NOMO-1 (cell line): Measurements from ENCODE around the gene SDK1.
A peak's percentile ranks its signal among the peaks of the same experiment; 100 is the strongest.
"Not testable (repeated sequence)": the region's sequence is repeated elsewhere in the genome, so short reads cannot be mapped to it uniquely, and the experiment has no call there.

Experiments used
- DNase-seq, 2 experiments: peaks; one replicate each; lab custom pipeline; 2025; ENCODE audit not compliant: unreplicated experiment in 2 of 2; lab: John Stamatoyannopoulos, UW

Gene SDK1

DNA sequence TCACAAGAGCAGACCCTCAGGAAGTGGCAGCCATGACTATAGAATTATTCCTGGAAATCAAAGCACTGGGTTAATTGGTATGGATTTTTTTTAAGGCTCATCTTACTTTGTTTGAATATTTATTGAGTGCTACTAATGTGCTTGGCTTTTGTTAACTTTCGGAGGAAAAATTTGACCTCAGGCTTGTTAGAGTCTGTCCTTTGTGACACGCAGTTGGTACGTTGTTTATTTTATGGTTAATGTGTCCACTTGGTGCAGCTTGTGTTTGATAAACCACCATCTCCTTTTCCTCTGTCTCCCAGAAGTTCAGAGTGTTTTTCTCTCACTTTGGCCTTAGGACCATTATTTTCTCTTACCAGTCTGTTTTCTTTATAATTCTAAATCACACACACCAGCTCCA is 268.6 kb downstream of the SDK1 start:
- no peak for DNase-seq

DNA sequence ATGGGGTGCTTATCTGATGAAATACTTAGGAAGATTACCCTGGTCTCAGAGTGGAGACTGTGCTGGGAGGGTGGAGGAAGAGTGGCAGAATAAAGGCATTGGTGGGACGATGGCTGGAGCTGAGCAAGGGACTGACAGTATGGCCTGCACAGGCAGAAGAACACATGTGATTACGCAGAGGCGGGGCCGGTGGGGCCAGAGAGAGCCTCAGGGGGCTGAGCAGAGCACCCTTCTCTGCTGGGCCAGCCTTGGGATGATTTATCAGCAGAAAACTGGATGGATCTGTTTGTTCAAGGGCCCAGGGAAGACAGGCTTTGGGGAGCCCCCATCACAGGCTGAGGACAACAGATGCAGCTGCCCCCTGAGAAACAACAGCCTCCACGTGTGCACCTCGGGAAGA is 272.1 kb downstream of the SDK1 start:
- no peak for DNase-seq

DNA sequence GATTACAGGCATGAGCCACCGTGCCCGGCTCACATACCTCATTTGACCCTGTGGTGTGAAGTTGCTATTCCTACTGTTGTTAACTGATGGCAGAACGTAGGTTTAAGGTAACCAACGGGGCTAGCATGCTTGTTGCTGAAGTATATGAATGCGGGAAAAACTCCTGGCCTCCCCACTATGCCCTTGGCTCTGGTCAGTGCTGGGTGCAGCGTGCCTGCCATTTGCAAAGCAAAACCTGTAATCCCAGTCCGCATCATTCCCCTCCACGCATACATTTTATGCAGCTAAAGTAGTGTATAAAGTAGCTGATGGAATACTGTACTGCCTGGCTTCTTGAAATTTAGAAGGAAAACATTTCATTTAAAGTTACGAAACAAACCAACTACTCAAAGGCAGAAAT is 273.3 kb downstream of the SDK1 start:
- DNase-seq = no peak

DNA sequence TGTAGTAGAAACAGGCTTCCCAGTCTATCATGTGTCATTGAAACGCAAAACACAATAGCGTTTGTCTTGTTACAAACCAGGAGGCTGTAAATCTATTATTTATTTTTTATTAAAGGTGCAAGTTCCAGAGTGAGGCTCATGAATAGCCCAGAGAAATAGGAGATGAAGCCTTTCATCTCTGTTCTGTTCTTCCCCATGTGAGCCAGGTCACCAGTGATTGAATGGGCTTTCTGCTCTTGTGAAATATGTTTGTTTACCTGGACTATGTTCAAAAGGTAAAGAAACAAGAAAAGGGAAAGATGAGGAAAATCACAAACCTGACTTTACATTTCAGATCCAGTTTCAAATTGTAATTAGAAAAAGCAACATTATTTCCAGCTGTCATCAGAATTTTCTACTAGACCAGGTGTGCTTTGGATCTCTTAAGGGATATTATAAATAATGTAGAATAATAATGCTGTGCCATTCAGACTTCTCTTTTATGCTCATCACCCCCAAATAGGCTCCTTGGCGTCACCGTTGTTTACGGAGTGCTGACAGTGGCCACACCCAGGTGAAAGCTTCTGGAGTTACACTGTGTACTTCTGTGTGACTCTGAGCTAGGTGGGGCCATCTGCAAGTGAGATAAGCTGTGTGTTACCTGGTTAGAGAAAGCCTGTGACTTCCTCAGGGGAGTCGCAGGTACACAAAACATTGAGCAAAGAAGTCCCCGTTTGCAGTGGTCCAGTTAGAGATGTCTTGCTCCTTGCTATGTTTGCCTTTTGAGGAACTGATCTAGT is 274.9 kb downstream of the SDK1 start:
- no peak for DNase-seq

DNA sequence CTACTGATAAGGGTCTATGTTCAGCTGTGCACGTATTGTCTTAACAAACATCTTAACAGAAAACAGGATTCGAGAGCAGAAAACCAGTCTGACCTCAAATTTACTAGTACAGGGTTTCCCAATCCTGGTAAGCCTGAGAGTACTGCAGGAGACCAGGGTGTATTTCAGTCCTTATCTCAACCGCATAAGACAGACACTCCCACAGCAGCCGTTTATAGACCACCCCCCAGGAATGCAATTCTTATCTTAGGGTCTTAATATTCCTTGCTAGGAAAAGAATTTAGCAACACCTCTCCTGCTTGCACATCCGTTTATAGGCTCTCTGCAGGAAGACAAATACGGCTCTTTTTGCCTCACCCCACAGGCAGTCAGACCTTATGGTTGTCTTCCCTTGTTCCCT is 277.3 kb downstream of the SDK1 start:
- no peak for DNase-seq

DNA sequence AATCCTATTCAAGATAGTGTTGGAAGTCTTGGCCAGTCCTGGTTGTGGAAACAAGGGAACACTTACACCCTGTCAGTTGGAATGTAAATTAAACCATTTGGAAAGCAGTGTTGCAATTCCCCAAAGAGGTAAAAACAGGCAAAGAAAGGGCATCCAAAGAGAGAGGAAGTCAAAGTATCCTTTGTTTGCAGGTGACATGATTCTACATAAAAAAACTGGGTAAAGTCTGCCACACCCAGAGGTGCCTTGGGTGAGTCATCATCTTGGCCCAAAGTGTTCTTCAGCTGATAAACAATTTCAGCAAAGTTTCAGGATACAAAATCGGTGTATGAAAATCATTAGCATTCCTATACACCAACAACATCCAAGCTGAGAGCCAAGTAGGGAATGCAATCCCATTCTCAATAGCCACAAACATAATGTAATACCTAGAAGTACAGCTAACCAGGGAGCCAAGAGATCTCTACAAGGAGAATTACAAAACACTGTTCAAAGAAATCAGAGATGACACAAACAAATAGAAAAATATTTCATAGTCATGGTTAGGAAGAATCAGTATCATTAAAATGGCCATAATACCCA is 278.7 kb downstream of the SDK1 start:
- DNase-seq = no peak

DNA sequence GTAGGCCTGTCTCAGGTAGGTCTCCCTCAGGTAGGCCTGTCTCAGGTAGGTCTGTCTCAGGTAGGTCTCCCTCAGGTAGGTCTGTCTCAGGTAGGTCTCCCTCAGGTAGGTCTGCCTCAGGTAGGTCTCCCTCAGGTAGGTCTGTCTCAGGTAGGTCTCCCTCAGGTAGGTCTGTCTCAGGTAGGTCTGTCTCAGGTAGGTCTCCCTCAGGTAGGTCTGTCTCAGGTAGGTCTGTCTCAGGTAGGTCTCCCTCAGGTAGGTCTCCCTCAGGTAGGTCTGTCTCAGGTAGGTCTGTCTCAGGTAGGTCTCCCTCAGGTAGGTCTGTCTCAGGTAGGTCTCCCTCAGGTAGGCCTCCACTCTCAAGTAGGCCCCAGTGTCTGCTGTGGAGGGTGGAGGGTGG is 281.1 kb downstream of the SDK1 start:
- not testable (repeated sequence) for DNase-seq

DNA sequence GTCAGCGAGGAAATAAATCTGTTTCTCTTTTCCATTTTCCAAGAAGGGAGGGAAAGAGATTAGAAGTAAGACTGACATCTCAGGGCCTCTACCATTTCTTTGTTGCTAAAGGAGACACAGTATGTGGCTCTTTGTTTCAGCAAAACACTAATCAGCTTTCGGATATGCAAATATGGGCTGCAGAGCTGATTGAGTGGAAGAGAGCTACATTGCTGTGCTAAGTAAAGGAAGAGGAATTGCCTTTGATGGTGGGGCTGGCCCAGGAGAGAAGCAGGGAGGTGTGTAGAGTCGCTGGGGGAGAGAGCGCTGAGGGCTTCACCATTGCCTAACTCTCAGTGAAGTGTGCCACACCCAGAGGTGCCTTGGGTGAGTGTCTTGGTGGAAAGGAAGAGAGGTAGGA is 284.8 kb downstream of the SDK1 start:
- no peak for DNase-seq

DNA sequence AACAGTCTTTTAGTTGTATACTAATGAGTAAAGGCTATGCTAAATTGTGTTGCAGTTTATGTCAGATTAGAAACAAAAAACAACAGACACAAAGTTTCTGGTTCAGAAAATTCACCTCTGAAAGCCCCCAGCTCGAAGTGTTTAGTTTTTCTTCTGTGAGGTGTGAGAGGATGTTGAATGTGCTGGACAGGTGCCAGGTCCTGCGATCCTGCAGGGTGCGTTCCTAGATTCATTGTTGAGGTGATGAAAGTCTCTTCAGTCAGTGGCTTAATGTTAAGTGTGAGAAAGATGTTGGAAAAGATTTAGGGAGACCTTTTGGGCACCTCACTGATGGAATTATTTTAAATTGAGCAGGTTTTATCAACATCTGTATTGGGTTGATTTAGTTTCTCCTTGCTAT is 287.3 kb downstream of the SDK1 start:
- DNase-seq = no peak

DNA sequence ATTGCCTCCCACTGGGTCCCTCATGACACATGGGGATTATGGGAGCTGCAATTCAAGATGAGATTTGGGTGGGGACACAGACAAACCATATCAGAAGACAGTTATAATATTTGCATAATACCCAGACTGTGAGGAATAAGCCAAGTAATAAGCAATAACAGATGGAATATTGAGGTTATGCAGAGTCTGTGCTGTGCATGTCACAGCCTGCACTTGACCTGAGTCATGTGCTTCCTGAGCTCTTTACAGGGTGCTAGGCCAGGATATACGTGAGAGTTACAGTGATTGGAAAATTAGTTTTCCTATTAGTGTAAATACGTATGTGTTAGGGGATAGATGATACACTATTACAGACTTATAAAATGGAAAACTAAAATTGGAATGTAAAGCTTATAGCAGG is 288.7 kb downstream of the SDK1 start:
- DNase-seq = no peak

DNA sequence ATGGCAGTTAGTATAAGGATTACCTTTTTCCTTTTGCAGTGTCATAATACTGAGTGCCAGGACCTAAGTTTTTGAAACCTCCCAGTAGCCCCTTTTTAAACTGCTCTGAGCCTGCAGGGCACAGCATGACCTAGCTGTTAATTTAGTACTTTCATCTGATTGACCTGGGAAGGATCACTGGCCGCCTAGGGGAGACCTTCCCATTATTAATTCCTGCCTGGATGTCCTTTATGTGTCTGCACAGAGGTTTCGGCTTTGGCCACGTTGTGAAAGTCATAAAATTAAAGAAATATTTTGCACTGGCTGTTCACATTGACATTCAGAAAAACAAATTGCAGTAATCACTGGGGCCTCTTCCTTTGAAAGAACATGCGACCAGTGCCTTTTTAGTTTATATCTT is 290.2 kb downstream of the SDK1 start:
- no peak for DNase-seq

DNA sequence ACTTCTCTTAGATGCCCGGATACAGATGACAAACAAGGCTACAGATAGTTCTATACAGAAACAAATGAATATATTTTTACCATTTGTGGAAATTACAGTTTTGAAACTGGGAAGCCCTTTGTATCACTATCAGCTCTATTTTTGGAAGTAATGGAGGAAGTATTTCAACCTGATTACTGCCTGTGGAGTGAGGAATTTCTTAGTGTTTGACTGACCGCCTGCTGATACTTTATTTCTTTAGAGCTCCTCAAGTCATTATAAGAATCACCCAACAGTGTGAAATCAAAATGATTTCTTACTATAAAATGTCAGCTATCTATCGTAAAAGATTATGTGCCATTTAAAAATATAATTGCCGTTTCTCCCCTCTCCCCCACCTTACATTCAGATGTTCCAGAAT is 290.9 kb downstream of the SDK1 start:
- DNase-seq = no peak

DNA sequence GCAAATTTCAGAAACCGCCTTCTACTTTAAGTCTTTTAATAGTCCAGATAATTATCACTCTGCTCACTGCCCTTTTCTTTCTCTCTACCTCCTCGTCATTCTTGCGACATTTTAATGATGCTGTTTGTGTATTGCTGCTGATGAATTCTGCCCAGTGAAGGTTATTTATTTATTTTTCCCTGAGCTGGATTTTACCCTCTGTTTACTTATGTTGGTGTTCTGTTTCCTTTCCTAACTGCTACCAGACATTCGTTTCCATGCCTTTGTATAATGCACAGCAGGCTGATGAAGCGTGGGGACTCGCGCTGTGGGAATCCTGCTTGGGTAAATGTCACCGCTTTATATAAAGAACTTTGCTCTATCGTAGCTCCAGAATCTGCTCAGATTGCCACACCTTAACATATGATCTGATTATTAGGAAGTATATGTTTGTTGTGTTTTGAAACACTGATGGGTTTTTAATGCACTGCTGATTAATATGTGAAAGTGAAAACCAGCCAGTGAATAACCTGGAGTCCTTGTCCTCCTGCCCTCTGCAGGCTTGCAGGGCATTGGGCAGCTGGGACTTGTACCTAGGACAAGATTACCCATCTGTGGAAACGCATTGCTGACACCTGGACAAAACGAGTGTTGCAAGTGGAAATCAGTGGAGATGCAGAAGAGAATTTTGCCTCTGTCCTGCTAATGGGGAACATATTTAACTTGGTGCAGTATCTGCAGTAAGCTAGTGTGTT is 291.5 kb downstream of the SDK1 start:
- peak in 1 of 2 experiments; percentile 8 for DNase-seq

DNA sequence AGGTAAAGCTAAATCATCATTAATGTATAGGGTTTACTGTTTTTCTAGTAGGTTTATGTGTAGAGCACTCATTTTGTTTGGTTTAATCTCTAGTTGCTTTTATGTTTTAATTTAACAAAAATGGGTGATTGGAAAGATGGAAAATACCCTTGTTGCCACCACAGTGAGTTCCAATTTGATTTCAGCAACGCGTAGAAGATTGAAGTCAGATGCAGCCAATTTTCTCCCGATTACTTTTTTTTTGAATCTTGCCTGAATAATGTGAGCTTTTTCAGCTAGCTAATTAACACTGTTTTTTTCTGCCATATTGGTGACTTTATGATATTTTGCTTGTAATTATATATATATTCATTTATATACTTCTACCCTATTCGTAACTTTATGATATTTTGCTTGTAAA is 293.8 kb downstream of the SDK1 start:
- DNase-seq = no peak

DNA sequence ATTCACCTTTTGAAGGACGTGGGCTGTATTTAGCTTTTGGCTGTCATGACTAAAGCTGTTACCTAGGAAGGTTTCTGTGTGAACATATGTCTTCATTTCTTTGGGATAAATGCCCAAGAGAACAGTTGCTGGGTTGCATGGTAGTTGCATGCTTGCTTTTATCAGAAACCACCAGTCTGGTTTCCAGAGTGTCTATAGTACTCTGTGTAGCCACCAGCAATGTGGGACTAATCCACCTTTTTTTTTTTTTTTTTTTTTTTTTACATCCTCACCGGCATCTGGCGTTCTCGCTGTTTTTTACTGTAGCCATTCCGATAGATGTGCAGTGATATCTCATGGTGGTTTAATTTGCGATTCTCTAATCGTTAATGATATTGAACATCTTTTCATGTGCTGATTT is 297.8 kb downstream of the SDK1 start:
- DNase-seq = no peak

DNA sequence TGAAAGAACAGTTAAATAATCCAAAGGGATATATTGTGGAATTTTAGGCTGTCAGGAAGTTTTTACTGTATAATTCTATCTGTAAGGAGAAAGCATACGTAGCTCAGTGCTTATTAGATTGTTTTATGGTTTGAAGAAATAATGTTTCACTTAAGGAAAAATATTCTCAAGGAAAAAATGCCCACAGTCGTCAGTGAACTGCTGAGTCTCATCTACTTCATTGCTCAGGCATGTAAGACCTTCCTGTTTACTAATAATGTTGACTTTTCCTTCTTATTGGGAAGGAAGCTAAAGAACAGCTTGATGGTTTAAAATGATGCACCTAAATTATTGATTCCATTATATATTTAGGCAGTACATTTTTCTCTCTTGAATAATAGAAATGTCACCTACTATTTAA is 304.2 kb downstream of the SDK1 start:
- DNase-seq = no peak

DNA sequence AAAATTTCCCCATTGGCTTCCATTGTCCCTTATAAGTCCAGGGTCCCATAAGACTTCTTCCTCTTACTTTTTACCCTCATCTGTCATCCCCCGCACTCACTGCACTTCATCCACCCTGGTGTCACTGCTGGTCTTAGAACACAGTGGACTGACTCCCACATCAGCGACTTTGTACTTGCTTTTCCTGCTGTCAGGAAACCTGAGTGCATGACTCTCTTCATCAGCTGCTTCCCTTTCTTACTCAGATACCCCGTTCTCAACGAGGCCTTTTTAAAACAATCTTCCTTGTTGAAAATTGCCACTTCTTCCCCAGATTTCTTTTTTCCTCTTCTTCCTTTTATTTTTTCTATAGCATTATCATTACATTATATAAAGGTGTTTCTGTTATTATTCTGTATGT is 305.4 kb downstream of the SDK1 start:
- DNase-seq = no peak

DNA sequence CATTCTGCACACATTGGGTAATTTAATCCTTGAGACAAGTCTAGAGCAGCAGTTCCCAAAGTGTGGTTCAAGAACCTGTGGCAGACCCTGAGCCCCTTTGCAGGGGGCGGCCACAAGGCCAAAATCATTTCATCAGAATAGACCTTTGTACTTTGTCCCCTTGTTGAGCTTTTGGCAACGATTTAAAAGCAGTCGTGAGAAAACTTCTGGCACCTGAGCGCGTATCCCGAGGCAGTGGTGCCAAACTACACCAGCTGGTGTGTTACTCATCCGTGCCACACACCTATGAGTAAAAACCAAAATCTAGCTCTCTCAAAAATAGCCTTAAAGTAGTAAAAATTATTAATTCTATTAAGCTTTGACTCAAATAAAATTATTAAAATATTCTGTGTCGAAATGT is 306.8 kb downstream of the SDK1 start:
- DNase-seq = no peak

DNA sequence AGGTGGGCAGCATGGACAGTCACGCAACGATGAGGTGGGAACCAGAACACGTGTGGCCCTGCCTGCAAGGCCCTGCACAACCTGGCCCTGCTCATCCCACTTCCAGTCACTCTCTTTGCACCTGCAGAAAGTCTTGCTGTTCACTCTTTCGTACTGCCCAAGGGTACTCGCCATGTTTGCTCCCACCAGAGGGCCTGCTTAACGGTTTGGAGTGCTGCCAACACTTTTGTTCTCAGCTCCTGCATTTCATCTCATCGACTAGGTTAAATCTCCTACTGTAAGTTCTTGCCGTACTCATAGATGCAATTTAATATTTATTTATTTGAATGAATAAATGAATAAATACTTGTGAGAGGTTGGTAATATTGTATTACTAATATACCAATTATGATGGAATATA is 315.3 kb downstream of the SDK1 start:
- DNase-seq = no peak

DNA sequence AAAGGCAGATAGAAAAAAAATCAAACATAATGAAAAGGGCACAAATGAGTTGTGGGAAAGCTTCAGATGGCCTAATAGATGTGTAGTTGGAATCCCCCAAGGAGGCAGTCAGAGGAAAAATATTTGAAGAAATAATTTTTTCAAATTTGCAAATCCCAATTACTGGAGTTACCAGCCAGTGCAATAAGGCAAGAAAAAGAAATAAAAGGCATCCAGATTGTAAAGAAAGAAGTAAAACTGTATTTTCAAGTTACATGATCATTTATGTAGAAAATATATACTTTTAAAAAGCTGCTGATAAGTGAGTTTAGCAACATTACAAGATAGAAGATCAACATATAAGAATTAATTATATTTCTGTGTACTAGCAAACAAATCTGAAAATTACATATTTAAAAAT is 329.0 kb downstream of the SDK1 start:
- no peak for DNase-seq

DNA sequence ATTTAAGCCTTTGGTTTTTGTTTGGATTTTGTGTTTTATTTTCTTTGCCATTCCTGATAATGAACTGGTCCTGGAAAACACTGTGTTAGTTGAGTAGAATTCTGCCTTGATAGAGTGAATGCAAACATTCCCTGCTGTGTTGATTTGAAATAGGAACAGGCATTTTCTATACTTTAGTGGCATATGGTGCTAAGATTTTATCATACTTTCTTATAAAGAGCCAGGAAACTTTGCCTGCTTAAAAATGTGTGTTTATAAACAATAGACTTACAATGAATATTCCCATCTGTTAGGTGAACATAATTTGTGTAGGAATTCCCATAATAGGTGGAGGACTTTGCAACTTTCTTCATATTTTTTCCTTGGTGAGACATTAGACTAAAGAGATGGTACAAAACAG is 333.3 kb downstream of the SDK1 start:
- DNase-seq = no peak
